NCI-H187 treated with DMSO at 0.1 percent for 48 hours (cell line): Measurements from ENCODE around the gene EXOC1.
"Not testable (repeated sequence)": the region's sequence is repeated elsewhere in the genome, so short reads cannot be mapped to it uniquely, and the experiment has no call there.

Experiments
- DNase-seq: peaks from one replicate; lab custom pipeline; 2025; lab: John Stamatoyannopoulos, UW

Gene EXOC1

GRCh38 chr4:55907469-55907868 is 54.0 kb downstream of the EXOC1 start:
- no peak for DNase-seq

GRCh38 chr4:55910140-55910539 is 56.7 kb downstream of the EXOC1 start:
- DNase-seq, result no peak

- DNase-seq, result no peak
Measured at GRCh38 chr4:55912249-55912648, 58.8 kb downstream of the EXOC1 start.

- no peak for DNase-seq
Measured at GRCh38 chr4:55920571-55920970, 67.1 kb downstream of the EXOC1 start.

- DNase-seq, result no peak
Measured at GRCh38 chr4:55921093-55921492, 67.6 kb downstream of the EXOC1 start.

DNA sequence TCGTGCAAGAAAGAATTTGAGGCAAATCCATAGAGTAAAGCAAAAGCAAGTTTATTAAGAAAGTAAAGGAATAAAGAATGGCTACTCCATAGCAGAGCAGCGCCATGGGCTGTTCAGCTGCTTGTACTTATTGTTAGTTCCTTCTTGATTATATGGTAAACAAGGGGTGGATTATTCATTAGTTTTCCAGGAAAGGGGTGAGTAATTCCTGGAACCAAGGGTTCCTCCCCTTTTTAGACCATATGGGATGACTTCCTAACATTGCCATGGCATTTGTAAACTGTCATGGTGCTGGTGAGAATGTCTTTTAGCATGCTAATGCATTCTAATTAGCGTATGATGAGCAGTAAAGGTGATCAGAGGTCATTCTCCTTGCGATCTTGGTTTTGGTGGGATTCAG is 71.8 kb downstream of the EXOC1 start:
- no peak for DNase-seq

DNA sequence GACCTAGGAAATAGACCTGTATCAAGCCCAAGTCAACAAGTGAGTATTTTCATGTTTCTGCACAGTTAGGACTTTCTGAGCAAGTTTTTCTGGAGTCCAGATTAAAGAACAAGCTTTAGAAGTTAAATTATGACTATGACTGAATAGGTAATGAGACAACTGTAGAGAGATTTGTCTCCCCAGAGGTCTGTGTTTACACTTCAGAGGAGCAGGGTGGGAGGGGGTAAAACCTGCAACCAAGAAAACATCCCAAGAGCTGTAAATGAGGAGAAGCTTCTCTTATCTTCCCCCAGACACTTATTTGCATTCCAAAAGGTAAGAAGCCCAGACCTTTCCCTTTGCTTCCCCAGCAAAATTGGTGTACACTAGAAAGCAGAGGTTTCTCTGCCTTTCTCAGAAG is 73.2 kb downstream of the EXOC1 start:
- DNase-seq, result no peak

- no peak for DNase-seq
Measured at GRCh38 chr4:55927803-55928437, 74.5 kb downstream of the EXOC1 start.

DNA sequence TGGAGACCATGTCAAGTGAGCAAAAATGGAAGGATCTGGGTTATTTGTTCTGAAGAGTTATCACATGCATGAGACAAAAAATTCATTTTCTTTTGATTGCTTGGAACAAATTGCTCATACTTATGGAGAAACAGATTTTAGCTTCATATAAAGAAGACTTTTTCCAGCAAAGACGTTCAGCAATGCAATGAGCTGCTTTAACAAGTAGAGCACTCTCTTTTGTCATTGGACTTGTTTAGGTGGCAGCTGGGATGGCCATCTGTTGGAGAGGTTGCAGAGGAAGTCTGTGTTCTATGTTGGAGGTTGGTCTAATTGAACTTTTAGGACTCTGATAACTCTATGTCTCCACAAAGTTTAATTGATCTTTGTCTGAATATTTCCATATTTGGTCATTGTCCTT is 75.4 kb downstream of the EXOC1 start:
- DNase-seq, result no peak

GRCh38 chr4:55931043-55931442 is 77.6 kb downstream of the EXOC1 start:
- no peak for DNase-seq

DNA sequence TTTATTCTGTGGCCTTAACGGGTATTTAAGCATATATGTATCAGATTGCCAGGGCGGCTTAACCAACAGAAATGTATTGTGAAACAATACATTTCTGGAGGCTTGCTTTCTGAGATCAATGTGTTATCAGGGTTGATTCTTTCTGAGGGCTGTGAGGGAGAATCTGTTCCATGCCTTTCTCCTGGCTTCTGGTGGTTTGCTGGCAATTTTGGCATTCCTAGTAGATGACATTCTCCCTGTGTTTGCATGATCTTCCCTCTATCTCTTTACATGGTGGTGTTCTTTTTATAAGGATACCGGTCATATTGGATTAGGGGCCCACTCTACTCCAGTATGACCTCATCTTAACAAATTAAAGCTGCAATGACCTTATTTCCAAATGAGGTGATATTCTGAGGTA is 78.4 kb downstream of the EXOC1 start:
- DNase-seq, result no peak

GRCh38 chr4:55932511-55932910 is 79.1 kb downstream of the EXOC1 start:
- DNase-seq, result no peak

GRCh38 chr4:55933611-55934010 is 80.2 kb downstream of the EXOC1 start:
- DNase-seq, result no peak

DNA sequence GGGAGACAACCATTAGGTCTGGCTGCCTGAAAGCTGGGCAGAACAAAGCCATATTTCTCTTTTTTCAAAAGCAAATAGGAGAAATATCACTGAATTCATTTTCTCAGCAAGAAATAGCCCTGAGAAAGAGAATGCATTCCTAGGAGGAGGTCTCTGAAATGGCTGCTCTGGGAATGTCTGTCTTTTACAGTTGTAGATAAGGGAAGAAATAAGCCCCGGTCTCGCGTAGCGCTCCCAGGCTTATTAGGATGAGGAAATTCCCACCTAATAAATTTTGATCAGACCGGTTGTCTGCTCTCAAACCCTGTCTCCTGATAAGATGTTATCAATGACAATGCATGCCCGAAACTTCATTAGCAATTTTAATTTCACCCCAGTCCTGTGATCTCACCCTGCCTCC is 82.5 kb downstream of the EXOC1 start:
- not testable (repeated sequence) for DNase-seq

DNA sequence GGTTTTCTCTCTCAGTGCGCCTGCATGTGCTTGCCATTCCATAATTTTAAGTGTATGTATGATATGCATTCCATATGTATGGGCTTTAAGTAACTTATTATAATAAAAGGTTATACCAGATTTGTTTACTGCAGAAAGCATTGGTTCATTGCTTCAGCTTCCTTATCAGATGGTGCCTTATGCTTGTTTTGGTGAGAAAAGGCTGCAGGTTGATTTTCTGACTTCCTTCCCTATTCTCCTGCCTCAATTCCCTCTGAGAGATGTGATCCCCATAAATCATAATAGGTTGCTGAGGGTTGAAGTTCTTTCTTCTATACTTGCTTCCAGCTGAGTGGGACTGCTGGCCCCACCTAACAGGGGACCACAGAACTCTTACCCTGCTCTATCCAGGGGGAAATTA is 85.0 kb downstream of the EXOC1 start:
- DNase-seq, result no peak

GRCh38 chr4:55939421-55939820 is 86.0 kb downstream of the EXOC1 start:
- no peak for DNase-seq

DNA sequence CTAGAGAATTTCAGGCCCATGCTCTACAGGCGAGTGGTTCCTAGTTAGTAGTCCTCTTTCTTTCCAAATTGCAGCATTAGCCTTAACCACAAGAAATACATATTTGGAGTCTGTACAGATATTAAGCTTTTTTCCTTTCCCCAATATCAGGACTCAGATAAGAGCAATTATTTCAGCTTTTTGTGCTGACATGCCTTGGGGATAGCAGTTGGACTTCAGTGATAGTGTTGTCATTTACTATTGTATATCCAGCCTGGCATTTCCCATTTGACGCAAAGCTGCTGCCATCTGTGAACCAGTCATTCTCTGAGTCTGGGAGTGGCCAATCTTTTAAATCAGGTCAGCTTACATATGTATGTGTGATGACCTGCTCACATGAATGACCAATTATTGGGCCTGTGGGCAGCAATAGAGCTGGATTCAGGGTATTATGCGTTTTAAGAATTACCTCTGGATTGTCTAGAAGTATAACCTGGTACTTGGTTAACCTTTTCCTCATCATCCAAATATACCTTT is 88.5 kb downstream of the EXOC1 start:
- DNase-seq, result no peak

- DNase-seq, result no peak
Measured at GRCh38 chr4:55947254-55947882, 93.9 kb downstream of the EXOC1 start.

- DNase-seq, result no peak
Measured at GRCh38 chr4:55947912-55948725, 94.7 kb downstream of the EXOC1 start.

DNA sequence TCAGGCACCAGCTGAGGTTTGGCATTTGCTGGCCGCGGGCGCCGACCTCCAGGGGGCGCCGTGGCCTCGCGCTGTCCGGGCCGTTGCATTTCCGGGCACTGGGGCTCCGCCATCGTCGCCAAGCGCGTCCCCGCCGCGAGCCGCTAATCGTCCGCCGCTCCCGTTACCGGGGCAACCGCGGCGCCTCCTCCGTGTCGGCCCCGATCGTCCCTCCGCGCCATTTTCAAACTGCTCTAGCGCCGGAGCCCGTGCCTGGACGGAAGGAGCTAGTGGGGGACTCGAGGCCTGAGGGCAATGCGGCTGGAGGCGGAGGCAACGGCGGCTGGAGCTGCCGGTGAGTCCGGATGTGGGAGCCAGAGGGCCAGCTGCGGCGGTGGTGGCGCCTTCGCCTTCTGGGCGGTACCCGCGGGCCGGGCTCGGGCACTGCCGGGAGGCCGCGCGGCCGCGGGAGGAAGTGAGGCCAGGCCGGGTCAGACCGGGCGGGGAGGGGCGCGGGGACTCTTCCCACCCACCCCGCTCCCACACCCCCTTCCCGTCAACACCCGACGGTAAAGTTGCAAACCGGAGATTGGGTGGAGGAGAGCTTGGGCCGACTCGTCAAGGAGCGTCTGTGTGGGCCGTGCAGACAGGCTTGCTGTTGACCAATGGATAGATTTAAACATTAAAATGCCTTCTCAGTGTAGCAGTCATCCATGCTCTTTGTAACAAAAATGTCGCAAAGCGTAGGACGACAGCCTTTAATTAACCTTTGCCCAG is 95.5 kb downstream of the EXOC1 start, which contains the start of gene CEP135:
Gene CEP135, plus strand, starts transcription at position 220 of the 756 bp plus-strand sequence. CDS start 3,186 bp downstream, outside the sequence.
- peak; percentile 73 for DNase-seq

DNA sequence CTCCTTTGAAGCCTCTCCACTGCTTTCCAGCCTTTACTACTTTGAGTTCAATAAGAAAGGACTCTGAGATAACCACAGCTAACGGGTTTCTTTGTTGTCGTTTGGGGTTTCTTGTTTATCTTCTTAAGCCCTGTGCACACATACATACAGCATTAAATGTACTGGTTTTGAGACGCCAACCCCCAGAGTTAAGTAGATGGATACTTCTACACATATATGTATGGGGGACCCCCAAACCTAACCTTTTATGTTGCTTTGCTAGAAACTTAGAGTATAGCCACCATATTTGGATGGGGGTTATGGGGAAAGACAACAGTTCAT is 96.0 kb downstream of the EXOC1 start:
- no peak for DNase-seq

GRCh38 chr4:55951191-55951922 is 97.9 kb downstream of the EXOC1 start:
- no peak for DNase-seq
